ENCODE measurements around the gene UGT1A6. TPM values are rescaled to one million over a fixed set of nuclear protein-coding genes. Genes with fewer than 3 reads are reported as not detected.

UGT1A6 gene
- total RNA-seq, 2 experiments from 2014 or later, result not detected

GRCh38 chr2:233791883-233792329 lies 99.2 kb downstream of the UGT1A6 start:
- DNase-seq, result no peak
- CTCF ChIA-PET, result no interaction called here
- Mint-ChIP-seq H3K27me3 (no peaks in the 10 kb centered on the region), H3K36me3 (no peaks in the 10 kb centered on the region), H3K4me1 (ENCODE audit: low read depth) (no peaks in the 10 kb centered on the region), H3K27ac (no peak overlapping the region), H3K9me3 (no peaks in the 10 kb centered on the region), H3K4me3 (no peak overlapping the region)
- POLR2A ChIA-PET, result no interaction called here
- intact Hi-C loops (cut with micrococcal nuclease), result no loop called here

DNA sequence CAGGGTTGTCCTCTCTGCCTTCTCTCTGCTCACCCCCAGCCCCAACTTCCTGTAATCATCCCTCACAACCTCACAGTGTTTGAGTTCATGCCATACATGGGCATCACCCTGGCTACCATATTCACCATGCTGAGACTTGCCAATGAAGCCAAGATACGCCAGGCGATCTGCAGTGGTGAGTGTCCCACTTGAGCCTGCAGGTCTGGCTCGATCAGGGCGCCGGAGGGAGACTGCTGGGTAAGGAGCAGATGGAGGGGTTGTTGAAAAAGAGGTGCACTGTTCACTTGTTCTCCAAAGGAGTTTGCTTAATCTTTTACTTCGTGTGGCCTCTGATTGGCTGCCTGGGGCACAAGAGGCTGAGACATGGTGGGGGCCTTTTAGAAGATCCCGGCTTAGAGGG lies 100.0 kb downstream of the UGT1A6 start:
- no peaks in the 10 kb centered on the region for H3K36me3 Mint-ChIP-seq
- CTCF ChIA-PET, result no interaction called here
- no peaks in the 10 kb centered on the region for H3K27me3 Mint-ChIP-seq
- no peak for DNase-seq
- POLR2A ChIA-PET, result no interaction called here
- intact Hi-C loops (cut with micrococcal nuclease), result no loop called here
- no peaks in the 10 kb centered on the region for H3K4me1 Mint-ChIP-seq (ENCODE audit: low read depth)
- no peak overlapping the region for H3K4me3 Mint-ChIP-seq
- no peaks in the 10 kb centered on the region for H3K9me3 Mint-ChIP-seq
- no peak overlapping the region for H3K27ac Mint-ChIP-seq

- intact Hi-C loops (cut with micrococcal nuclease), result no loop called here
- H3K27ac Mint-ChIP-seq, result no peak overlapping the region
- H3K4me1 Mint-ChIP-seq (ENCODE audit: low read depth), result no peaks in the 10 kb centered on the region
- POLR2A ChIA-PET, result no interaction called here
- CTCF ChIA-PET, result no interaction called here
- DNase-seq, result no peak
- no peaks in the 10 kb centered on the region for H3K9me3 Mint-ChIP-seq
- H3K4me3 Mint-ChIP-seq, result no peak overlapping the region
- no peaks in the 10 kb centered on the region for H3K27me3 Mint-ChIP-seq
- no peaks in the 10 kb centered on the region for H3K36me3 Mint-ChIP-seq
Observed at GRCh38 chr2:233793465-233794127, 100.9 kb downstream of the UGT1A6 start.

- Mint-ChIP-seq H3K27me3 (no peaks in the 10 kb centered on the region), H3K4me1 (ENCODE audit: low read depth) (no peaks in the 10 kb centered on the region), H3K36me3 (no peaks in the 10 kb centered on the region), H3K27ac (no peak overlapping the region), H3K4me3 (no peak overlapping the region), H3K9me3 (no peaks in the 10 kb centered on the region)
- DNase-seq, result no peak
- ChIA-PET CTCF (no interaction called here), POLR2A (no interaction called here)
- intact Hi-C loops (cut with micrococcal nuclease), result no loop called here
Observed at GRCh38 chr2:233794128-233794658, 101.5 kb downstream of the UGT1A6 start.

GRCh38 chr2:233795735-233796171 lies 103.1 kb downstream of the UGT1A6 start:
- peak; percentile 1 for DNase-seq
- no peak overlapping the region for H3K4me3 Mint-ChIP-seq
- ChIA-PET POLR2A (no interaction called here), CTCF (no interaction called here)
- H3K9me3 Mint-ChIP-seq, result no peaks in the 10 kb centered on the region
- intact Hi-C loops (cut with micrococcal nuclease), result no loop called here
- H3K27me3 Mint-ChIP-seq, result no peaks in the 10 kb centered on the region
- H3K4me1 Mint-ChIP-seq (ENCODE audit: low read depth), result no peaks in the 10 kb centered on the region
- no peaks in the 10 kb centered on the region for H3K36me3 Mint-ChIP-seq
- H3K27ac Mint-ChIP-seq, result no peak overlapping the region

- no peaks in the 10 kb centered on the region for H3K36me3 Mint-ChIP-seq
- no peaks in the 10 kb centered on the region for H3K27me3 Mint-ChIP-seq
- intact Hi-C loops (cut with micrococcal nuclease), result no loop called here
- H3K27ac Mint-ChIP-seq, result no peak overlapping the region
- CTCF ChIA-PET, result no interaction called here
- H3K9me3 Mint-ChIP-seq, result no peaks in the 10 kb centered on the region
- no peaks in the 10 kb centered on the region for H3K4me1 Mint-ChIP-seq (ENCODE audit: low read depth)
- no peak overlapping the region for H3K4me3 Mint-ChIP-seq
- POLR2A ChIA-PET, result no interaction called here
- no peak for DNase-seq
Observed at GRCh38 chr2:233796254-233796653, 103.6 kb downstream of the UGT1A6 start.

GRCh38 chr2:233798335-233799086 lies 105.8 kb downstream of the UGT1A6 start:
- peak; percentile 1 for DNase-seq
- H3K4me1 Mint-ChIP-seq (ENCODE audit: low read depth), result no peaks in the 10 kb centered on the region
- no peak overlapping the region for H3K4me3 Mint-ChIP-seq
- no peaks in the 10 kb centered on the region for H3K27me3 Mint-ChIP-seq
- ChIA-PET POLR2A (no interaction called here), CTCF (no interaction called here)
- intact Hi-C loops (cut with micrococcal nuclease), result no loop called here
- no peaks in the 10 kb centered on the region for H3K36me3 Mint-ChIP-seq
- no peak overlapping the region for H3K27ac Mint-ChIP-seq
- H3K9me3 Mint-ChIP-seq, result no peaks in the 10 kb centered on the region

GRCh38 chr2:233799087-233799665 lies 106.5 kb downstream of the UGT1A6 start:
- Mint-ChIP-seq H3K27me3 (peaks cover under 1% of the 10 kb centered on the region), H3K36me3 (no peaks in the 10 kb centered on the region), H3K9me3 (no peaks in the 10 kb centered on the region), H3K4me1 (ENCODE audit: low read depth) (no peaks in the 10 kb centered on the region), H3K4me3 (no peak overlapping the region), H3K27ac (no peak overlapping the region)
- intact Hi-C loops (cut with micrococcal nuclease), result no loop called here
- ChIA-PET POLR2A (no interaction called here), CTCF (no interaction called here)
- DNase-seq, result no peak

GRCh38 chr2:233799716-233800115 lies 107.0 kb downstream of the UGT1A6 start:
- Mint-ChIP-seq H3K9me3 (no peaks in the 10 kb centered on the region), H3K27ac (no peak overlapping the region), H3K36me3 (no peaks in the 10 kb centered on the region), H3K4me1 (ENCODE audit: low read depth) (no peaks in the 10 kb centered on the region), H3K4me3 (no peak overlapping the region), H3K27me3 (peaks cover 2% of the 10 kb centered on the region)
- ChIA-PET POLR2A (no interaction called here), CTCF (no interaction called here)
- peak; percentile 4 for DNase-seq
- intact Hi-C loops (cut with micrococcal nuclease), result no loop called here

DNA sequence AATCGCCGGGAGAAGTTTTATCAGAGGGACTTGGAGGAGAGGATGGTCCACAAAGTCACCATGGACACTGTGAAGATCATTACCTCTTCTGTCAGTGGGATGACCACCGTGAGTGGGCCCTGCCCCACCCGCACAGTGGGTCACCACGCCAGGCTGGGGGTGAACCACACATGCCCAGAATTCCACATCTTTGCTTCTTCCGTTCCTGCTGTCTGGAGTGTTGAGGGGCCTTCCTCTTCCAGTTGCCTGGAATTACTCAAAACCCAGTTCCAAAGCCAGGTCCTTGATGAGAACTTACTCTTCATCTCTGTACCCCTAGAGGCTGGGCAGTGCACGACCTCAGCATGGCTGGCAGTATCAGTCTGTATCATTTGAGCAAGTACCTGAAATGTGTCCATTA lies 107.5 kb downstream of the UGT1A6 start:
- H3K4me3 Mint-ChIP-seq, result no peak overlapping the region
- ChIA-PET CTCF (no interaction called here), POLR2A (no interaction called here)
- DNase-seq, result no peak
- intact Hi-C loops (cut with micrococcal nuclease), result no loop called here
- no peaks in the 10 kb centered on the region for H3K9me3 Mint-ChIP-seq
- H3K4me1 Mint-ChIP-seq (ENCODE audit: low read depth), result no peaks in the 10 kb centered on the region
- H3K36me3 Mint-ChIP-seq, result no peaks in the 10 kb centered on the region
- peaks cover 2% of the 10 kb centered on the region for H3K27me3 Mint-ChIP-seq
- H3K27ac Mint-ChIP-seq, result no peak overlapping the region

DNA sequence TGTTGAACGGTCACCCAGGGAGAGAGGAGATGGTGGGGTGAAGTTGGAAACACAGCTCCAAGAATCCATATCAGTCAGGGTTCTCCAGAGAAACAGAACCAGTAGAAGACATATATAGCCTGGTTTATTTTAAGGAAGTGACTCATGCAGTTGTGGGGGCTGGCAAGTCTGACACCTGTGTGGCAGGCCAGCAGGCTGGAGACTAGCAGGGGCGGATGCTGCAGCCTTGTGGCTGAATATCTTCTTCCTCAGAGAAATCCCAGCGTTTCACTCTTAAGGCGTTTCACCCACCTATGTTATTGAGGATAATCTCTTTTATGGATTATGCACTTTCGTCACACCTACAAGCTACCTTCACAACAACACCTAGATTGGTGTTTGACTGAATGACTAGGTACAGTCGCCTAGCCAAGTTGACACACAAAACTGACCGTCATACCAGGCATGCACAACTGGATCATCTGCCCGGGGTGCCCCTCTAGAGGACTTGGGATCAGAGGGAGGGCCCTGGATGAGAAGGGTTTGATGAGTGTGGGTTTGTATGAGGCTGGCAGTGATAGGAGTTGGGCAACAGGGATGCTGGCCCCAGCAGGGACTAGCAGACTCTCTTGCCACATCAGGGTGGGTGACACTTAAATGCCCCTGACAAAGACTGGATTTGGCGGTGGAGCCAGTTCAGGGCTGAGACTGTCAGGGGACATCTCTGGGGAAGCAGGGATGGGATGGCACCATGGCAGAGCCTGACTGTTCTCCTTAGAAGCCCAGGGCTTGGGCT lies 108.9 kb downstream of the UGT1A6 start:
- intact Hi-C loops (cut with micrococcal nuclease), result no loop called here
- H3K36me3 Mint-ChIP-seq, result no peaks in the 10 kb centered on the region
- H3K4me1 Mint-ChIP-seq (ENCODE audit: low read depth), result no peaks in the 10 kb centered on the region
- H3K27ac Mint-ChIP-seq, result no peak overlapping the region
- ChIA-PET CTCF (no interaction called here), POLR2A (no interaction called here)
- DNase-seq, result peak; percentile 25
- H3K4me3 Mint-ChIP-seq, result no peak overlapping the region
- peaks cover 2% of the 10 kb centered on the region for H3K27me3 Mint-ChIP-seq
- no peaks in the 10 kb centered on the region for H3K9me3 Mint-ChIP-seq

GRCh38 chr2:233802132-233802815 lies 109.6 kb downstream of the UGT1A6 start:
- CTCF ChIA-PET, result no interaction called here
- Mint-ChIP-seq H3K4me3 (no peak overlapping the region), H3K36me3 (no peaks in the 10 kb centered on the region), H3K9me3 (no peaks in the 10 kb centered on the region), H3K4me1 (ENCODE audit: low read depth) (no peaks in the 10 kb centered on the region), H3K27ac (no peak overlapping the region), H3K27me3 (peaks cover 2% of the 10 kb centered on the region)
- intact Hi-C loops (cut with micrococcal nuclease), result no loop called here
- peak; percentile 3 for DNase-seq
- POLR2A ChIA-PET, result no interaction called here

All from activated CD4-positive, alpha-beta memory T cell treated with anti-CD3 and anti-CD28 coated beads for 36 hours (primary cell).